ENCODE results near the gene PREP. TPM values are rescaled to one million over a fixed set of nuclear protein-coding genes. Genes with fewer than 3 reads are reported as not detected.

The PREP gene
- total RNA-seq, 1 donor from 2014 or later: 42.9 TPM

DNA sequence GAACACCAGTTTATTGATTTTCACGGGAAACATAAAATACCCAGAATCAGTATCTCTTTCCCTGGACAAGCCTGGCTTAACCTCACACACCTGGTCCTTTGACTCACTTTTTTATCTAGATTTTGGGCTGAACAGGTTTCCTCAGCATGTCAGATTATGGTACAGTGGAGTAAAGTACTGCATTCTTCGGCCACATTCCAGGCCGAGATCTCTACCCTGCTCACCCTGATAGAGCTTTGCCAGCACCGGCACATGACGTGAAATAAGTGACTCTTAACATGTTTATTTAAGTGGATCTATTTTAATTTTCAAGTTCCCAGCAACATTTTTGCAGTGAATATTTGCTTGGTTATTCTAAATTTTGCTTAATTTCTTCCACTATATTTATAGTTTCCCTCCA is 144.1 kb downstream of the PREP start:
- TF ChIP-seq, protein P1, sequence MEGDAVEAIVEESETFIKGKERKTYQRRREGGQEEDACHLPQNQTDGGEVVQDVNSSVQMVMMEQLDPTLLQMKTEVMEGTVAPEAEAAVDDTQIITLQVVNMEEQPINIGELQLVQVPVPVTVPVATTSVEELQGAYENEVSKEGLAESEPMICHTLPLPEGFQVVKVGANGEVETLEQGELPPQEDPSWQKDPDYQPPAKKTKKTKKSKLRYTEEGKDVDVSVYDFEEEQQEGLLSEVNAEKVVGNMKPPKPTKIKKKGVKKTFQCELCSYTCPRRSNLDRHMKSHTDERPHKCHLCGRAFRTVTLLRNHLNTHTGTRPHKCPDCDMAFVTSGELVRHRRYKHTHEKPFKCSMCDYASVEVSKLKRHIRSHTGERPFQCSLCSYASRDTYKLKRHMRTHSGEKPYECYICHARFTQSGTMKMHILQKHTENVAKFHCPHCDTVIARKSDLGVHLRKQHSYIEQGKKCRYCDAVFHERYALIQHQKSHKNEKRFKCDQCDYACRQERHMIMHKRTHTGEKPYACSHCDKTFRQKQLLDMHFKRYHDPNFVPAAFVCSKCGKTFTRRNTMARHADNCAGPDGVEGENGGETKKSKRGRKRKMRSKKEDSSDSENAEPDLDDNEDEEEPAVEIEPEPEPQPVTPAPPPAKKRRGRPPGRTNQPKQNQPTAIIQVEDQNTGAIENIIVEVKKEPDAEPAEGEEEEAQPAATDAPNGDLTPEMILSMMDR (conservative IDR thresholded peaks at IDR 0.05): no peak
- Mint-ChIP-seq H3K4me3 (no peak overlapping the region), H3K36me3 (ENCODE audit: low read depth) (no peaks in the 10 kb centered on the region), H3K4me1 (peaks cover 56% of the 10 kb centered on the region), H3K9me3 (no peaks in the 10 kb centered on the region), H3K27ac (ENCODE audit: unreplicated experiment) (no peak overlapping the region), H3K27me3 (ENCODE audit: low read depth) (no peaks in the 10 kb centered on the region)
- no peak for DNase-seq (ENCODE audit: low read depth, low spot score)

DNA sequence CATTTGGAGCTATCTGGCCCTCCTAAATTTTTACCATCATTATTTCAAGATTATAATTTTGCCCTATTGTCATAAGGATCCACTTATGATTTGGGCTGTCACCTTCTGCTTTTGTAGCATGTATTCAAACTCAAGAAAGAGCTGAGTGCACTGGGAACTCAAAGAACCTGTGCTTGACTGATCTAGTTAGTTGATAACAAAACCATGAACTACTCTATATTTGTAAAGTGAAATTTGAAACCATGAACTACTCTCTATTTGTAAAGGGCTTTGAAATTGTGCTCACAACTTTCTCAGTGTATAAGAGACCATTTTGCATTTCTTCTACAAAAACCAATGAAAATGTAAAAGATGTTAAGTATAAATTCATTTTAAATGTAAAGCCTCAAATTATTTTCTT is 145.5 kb downstream of the PREP start:
- H3K4me1 Mint-ChIP-seq: peaks cover 56% of the 10 kb centered on the region
- H3K27ac Mint-ChIP-seq (ENCODE audit: unreplicated experiment): no peak overlapping the region
- H3K36me3 Mint-ChIP-seq (ENCODE audit: low read depth): no peaks in the 10 kb centered on the region
- TF ChIP-seq, protein P1 (conservative IDR thresholded peaks at IDR 0.05): no peak
- no peaks in the 10 kb centered on the region for H3K27me3 Mint-ChIP-seq (ENCODE audit: low read depth)
- DNase-seq (ENCODE audit: low read depth, low spot score): no peak
- no peak overlapping the region for H3K4me3 Mint-ChIP-seq
- H3K9me3 Mint-ChIP-seq: peaks cover 2% of the 10 kb centered on the region

DNA sequence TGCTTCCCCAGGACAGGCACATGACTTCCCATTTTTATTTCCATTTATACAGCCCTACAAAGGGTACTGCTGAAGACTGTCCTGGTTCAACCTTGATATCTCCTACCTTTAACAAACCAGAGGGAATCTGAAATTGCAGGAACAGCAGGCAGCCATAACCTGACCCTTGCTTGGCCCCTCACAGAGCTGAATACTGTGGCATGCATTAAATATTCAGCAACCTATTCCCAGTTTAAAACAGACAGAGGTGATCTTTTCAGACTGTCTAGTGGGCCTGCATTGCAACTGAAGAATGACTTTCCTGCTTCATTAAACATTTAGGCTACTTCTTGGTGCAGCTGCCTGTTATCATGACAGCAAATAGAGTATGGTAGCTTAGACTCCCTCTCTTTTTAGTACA is 146.3 kb downstream of the PREP start:
- TF ChIP-seq, protein P1 (conservative IDR thresholded peaks at IDR 0.05): no peak
- Mint-ChIP-seq H3K36me3 (ENCODE audit: low read depth) (no peaks in the 10 kb centered on the region), H3K9me3 (peaks cover 2% of the 10 kb centered on the region), H3K27me3 (ENCODE audit: low read depth) (no peaks in the 10 kb centered on the region), H3K4me1 (peaks cover 55% of the 10 kb centered on the region), H3K27ac (ENCODE audit: unreplicated experiment) (peak overlapping the region; percentile 38), H3K4me3 (peak overlapping the region; percentile 3)
- no peak for DNase-seq (ENCODE audit: low read depth, low spot score)

DNA sequence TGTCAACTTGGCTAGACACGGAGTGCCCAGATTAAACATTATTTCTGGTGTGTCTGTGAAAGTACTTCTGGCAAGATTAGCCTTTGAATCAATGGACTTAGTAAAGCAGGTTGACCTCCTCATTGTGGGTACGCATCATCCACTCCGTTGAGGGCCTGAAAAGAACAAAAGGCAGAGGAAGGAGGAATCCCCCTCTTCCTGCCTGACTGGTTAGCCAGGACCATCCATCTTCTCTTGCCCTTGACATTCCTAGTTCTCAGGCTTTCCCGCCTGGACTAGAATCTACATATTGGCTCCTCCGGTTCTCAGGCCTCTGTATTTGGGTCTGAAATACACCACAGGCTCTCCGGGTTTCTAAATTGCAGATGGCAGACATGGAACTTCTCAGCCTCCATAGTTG is 149.1 kb downstream of the PREP start:
- TF ChIP-seq, protein P1 (conservative IDR thresholded peaks at IDR 0.05): no peak
- H3K4me3 Mint-ChIP-seq: no peak overlapping the region
- H3K27ac Mint-ChIP-seq (ENCODE audit: unreplicated experiment): no peak overlapping the region
- DNase-seq (ENCODE audit: low read depth, low spot score): no peak
- H3K4me1 Mint-ChIP-seq: peaks cover 37% of the 10 kb centered on the region
- H3K36me3 Mint-ChIP-seq (ENCODE audit: low read depth): no peaks in the 10 kb centered on the region
- no peaks in the 10 kb centered on the region for H3K27me3 Mint-ChIP-seq (ENCODE audit: low read depth)
- peaks cover 2% of the 10 kb centered on the region for H3K9me3 Mint-ChIP-seq

DNA sequence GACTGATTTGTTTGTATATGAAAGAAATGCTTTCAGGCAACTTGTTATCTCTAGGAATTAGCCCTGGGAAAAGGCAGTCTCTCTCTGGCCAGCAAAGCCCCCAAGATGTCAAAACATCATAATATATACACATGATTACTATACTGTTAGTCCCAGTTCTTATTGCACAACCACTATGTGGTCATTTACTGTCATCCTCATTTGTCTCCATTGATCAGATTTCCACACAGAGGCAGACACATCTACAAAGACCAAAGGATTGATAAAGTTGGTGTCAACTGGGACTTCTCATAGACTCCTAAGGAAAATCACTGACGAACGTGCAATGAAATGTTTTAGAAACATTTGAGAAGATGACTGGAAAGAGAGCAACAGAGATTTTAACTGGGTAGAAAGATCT is 151.2 kb downstream of the PREP start:
- TF ChIP-seq, protein P1 (conservative IDR thresholded peaks at IDR 0.05): no peak
- Mint-ChIP-seq H3K36me3 (ENCODE audit: low read depth) (no peaks in the 10 kb centered on the region), H3K4me1 (peaks cover 16% of the 10 kb centered on the region), H3K27me3 (ENCODE audit: low read depth) (no peaks in the 10 kb centered on the region), H3K4me3 (no peak overlapping the region), H3K9me3 (peaks cover 2% of the 10 kb centered on the region), H3K27ac (ENCODE audit: unreplicated experiment) (no peak overlapping the region)
- DNase-seq (ENCODE audit: low read depth, low spot score): no peak

DNA sequence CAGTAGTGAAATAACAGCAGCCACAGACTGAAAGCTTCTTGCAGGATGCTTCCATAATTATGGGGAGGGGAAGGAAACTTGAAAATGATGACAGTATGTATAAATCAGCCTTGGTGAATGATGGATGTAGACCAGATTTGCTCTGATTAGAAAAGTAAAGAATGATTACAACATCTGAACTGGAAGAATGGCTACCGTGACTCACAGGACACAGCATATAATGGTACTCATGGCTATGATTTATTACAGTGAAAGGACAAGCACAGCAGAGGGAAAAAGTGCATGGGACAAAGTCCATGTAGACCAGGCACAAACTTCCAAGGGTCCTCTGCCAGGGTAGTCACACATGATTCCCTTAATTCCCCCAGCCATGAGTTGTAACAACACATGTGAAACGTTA is 152.3 kb downstream of the PREP start:
- Mint-ChIP-seq H3K36me3 (ENCODE audit: low read depth) (no peaks in the 10 kb centered on the region), H3K27ac (ENCODE audit: unreplicated experiment) (no peak overlapping the region), H3K27me3 (ENCODE audit: low read depth) (no peaks in the 10 kb centered on the region), H3K4me1 (peaks cover 5% of the 10 kb centered on the region), H3K4me3 (no peak overlapping the region), H3K9me3 (peaks cover 2% of the 10 kb centered on the region)
- DNase-seq (ENCODE audit: low read depth, low spot score): no peak
- TF ChIP-seq, protein P1 (conservative IDR thresholded peaks at IDR 0.05): no peak

Data from neural crest cell (in vitro differentiated cells).